Upper lobe of right lung (tissue), 1 donor: Measurements from ENCODE around the gene FALEC. TPM values are rescaled to one million over a fixed set of nuclear protein-coding genes. Genes with fewer than 3 reads are reported as not detected.

Experiments
- ATAC-seq: fragments of 200-7000 bp; cut with Tn5 transposase; one replicate; pipeline ENCODE4 v1.9.1; 2020; ENCODE audit warnings: mild to moderate bottlenecking, moderate library complexity
- DNase-seq: peaks from one replicate; pipeline ENCODE4 v3.0.0-alpha.2; 2020
- H3K27ac ChIP-seq: fragments of 200-600 bp; one replicate; pipeline ENCODE4 v1.8.0; 2022
- H3K27me3 ChIP-seq: fragments of 200-600 bp; one replicate; pipeline ENCODE4 v1.8.0; 2022; ENCODE audit warnings: mild to moderate bottlenecking
- H3K36me3 ChIP-seq: fragments of 200-600 bp; one replicate; pipeline ENCODE4 v1.8.0; 2022
- H3K4me1 ChIP-seq: fragments of 200-600 bp; one replicate; pipeline ENCODE4 v1.8.0; 2022
- H3K4me3 ChIP-seq: fragments of 200-600 bp; one replicate; pipeline ENCODE4 v1.8.0; 2022; ENCODE audit warnings: mild to moderate bottlenecking
- H3K9me3 ChIP-seq: fragments of 200-600 bp; one replicate; pipeline ENCODE4 v1.8.0; 2022
- CTCF ChIP-seq: fragments of 200-600 bp; IDR thresholded peaks from one replicate; pipeline ENCODE4 v1.8.0; 2022; ENCODE audit warnings: antibody characterized with exemption
- intact Hi-C: fragments of 100-400 bp; cut with DNase I; formaldehyde crosslinking; loops from one replicate; pipeline ENCODE4 v1.11.0; 2022
- microRNA-seq: library from miRNA; unstranded; fragments of <30 nt; microRNA quantifications from one replicate; pipeline ENCODE4 v1.2.0, GENCODE V29; 2020; ENCODE audit warnings: borderline microRNAs expressed
- total RNA-seq: library from RNA; stranded (reverse); fragmentation: NEBNext Ultra II Directional; extraction: Animal tissue kit (Norgen Biotek cat#: 25700); gene quantifications from one replicate; pipeline ENCODE4 v1.2.1, GENCODE V29; 2021
- donor health status: DM: no; HTN: yes; CAD: no; lungs with severe emphysema.

Gene FALEC
- total RNA-seq, 1 donor from 2014 or later, result 1.0 TPM

GRCh38 chr1:150582371-150582770, 66.8 kb downstream of the FALEC start:
- Histone ChIP-seq H3K27me3 (no peaks in the 10 kb centered on the region), H3K27ac (no peak overlapping the region), H3K4me3 (no peak overlapping the region), H3K9me3 (no peaks in the 10 kb centered on the region), H3K36me3 (peaks cover 11% of the 10 kb centered on the region), H3K4me1 (peaks cover 15% of the 10 kb centered on the region)
- DNase-seq, result no peak
- no peak for TF ChIP-seq CTCF
- intact Hi-C loops, result no loop called here
- no peak for ATAC-seq

Small RNAs within 50 kb of the gene (microRNA-seq; reads per million reads assigned to microRNA genes)
- gene MIR4257, result not detected
- not detected for gene MIR6878

Other genes with a start within 250 kb of the FALEC start
- 135 TPM for gene APH1A, start 246.7 kb upstream of the FALEC start, total RNA-seq
- gene C1orf54, start 243.0 kb upstream of the FALEC start, total RNA-seq, result 15.4 TPM
- gene CIART, start 233.2 kb upstream of the FALEC start, total RNA-seq, result 10.6 TPM
- 46.1 TPM for gene MRPS21, start 221.9 kb upstream of the FALEC start, total RNA-seq
- gene PRPF3, start 194.2 kb upstream of the FALEC start, total RNA-seq, result 53.4 TPM
- 31.4 TPM for gene RPRD2, start 151.6 kb upstream of the FALEC start, total RNA-seq
- gene TARS2, start 28.3 kb upstream of the FALEC start, total RNA-seq, result 18.5 TPM
- 15.5 TPM for gene ECM1, start 7.6 kb upstream of the FALEC start, total RNA-seq
- gene ADAMTSL4, start 33.7 kb downstream of the FALEC start, total RNA-seq, result 99.2 TPM
- 325 TPM for gene MCL1, start 63.9 kb downstream of the FALEC start, total RNA-seq
- gene ENSA, start 113.9 kb downstream of the FALEC start, total RNA-seq, result 188 TPM
- gene GOLPH3L, start 181.4 kb downstream of the FALEC start, total RNA-seq, result 32.2 TPM
- gene HORMAD1, start 205.1 kb downstream of the FALEC start, total RNA-seq, result 1.2 TPM